K562 (cell line): Measurements from ENCODE around the gene CDCP1. TPM values are rescaled to one million over a fixed set of nuclear protein-coding genes. Genes with fewer than 3 reads are reported as not detected.
A peak's percentile ranks its signal among the peaks of the same experiment; 100 is the strongest.

Experiments used
- CHAMP1 ChIP-seq: fragments of 450-650 bp; IDR thresholded peaks from 2 replicates; pipeline ENCODE4 v1.6.1; 2016; ENCODE audit warnings: mild to moderate bottlenecking
- SRSF3 ChIP-seq: fragments of 200-400 bp; formaldehyde crosslinking; IDR thresholded peaks from 2 replicates; pipeline ENCODE4 v1.6.1; 2016; ENCODE audit warnings: mild to moderate bottlenecking, low read length, moderate library complexity; ENCODE audit not compliant: insufficient read depth
- YY1 ChIP-seq, 3 experiments: IDR thresholded peaks; 2 replicates each; pipeline ENCODE4 v1.6.1; 2011; ENCODE audit warnings: low read length in 2 of 3, mild to moderate bottlenecking in 2 of 3, moderate library complexity in 2 of 3, borderline replicate concordance in 1 of 3, control low read depth in 1 of 3, low read depth in 1 of 3; ENCODE audit not compliant: insufficient read depth in 3 of 3, insufficient replicate concordance in 2 of 3, control insufficient read depth in 1 of 3, insufficient read length in 1 of 3; ENCODE audit errors: extremely low read depth in 1 of 3
- ZBTB40 ChIP-seq, 2 experiments: fragments of 450-650 bp in 1 of 2; sonication (generic) in 1 of 2; formaldehyde crosslinking in 1 of 2; IDR thresholded peaks; 2 replicates each; pipeline versions ENCODE4 v1.7.1 to v1.9.0; 2016 to 2022; ENCODE audit warnings: inconsistent platforms in 1 of 2, mild to moderate bottlenecking in 1 of 2, missing genetic modification reagents in 1 of 2
- ZNF23 ChIP-seq: fragments of 250-450 bp; sonication (Bioruptor Pico); IDR thresholded peaks from 2 replicates; pipeline ENCODE4 v1.4.0; 2020; ENCODE audit warnings: mild to moderate bottlenecking
- ZNF282 ChIP-seq: sonication (generic); formaldehyde crosslinking; IDR thresholded peaks from 2 replicates; pipeline ENCODE4 v1.8.1; 2023; ENCODE audit warnings: missing genetic modification reagents
- ZZZ3 ChIP-seq: fragments of 450-650 bp; IDR thresholded peaks from 2 replicates; pipeline ENCODE4 v1.6.1; 2016; ENCODE audit warnings: antibody characterized with exemption, mild to moderate bottlenecking, moderate library complexity
- polyA plus RNA-seq, 8 experiments: library from polyadenylated mRNA; depleted of rRNA in 4 of 8; stranded (reverse) in 5 of 8; unstranded in 3 of 8; fragments of >200 nt; fragmentation: Nextera tagmentation in 2 of 8; fragmentation: Illumina TruSeq in 1 of 8; extraction: Ambion mirVana in 2 of 8; extraction: Trizol in 1 of 8; gene quantifications; 2 replicates each; pipeline versions ENCODE4 v1.2.1 to v1.2.3, GENCODE V29; 2011 to 2014; ENCODE audit warnings: inconsistent platforms in 1 of 8, missing spikeins in 1 of 8
- total RNA-seq, 7 experiments: library from RNA; depleted of rRNA in 6 of 7; stranded (reverse); fragments of >200 nt in 6 of 7; fragmentation: Illumina TruSeq in 2 of 7; extraction: Trizol in 2 of 7; gene quantifications; 2 replicates each; pipeline versions ENCODE4 v1.2.1 to v1.2.3, GENCODE V29; 2011 to 2021; ENCODE audit warnings: low replicate concordance in 1 of 7
- TF ChIP-seq, protein P1 (sequence below), 2 experiments: IDR thresholded peaks; 2 replicates each; pipeline ENCODE4 v1.6.1; 2012; ENCODE audit warnings: improper control_type of control experiment in 2 of 2, low read depth in 2 of 2, low read length in 2 of 2, borderline replicate concordance in 1 of 2
- TF ChIP-seq, protein P2 (sequence below): sonication (generic); formaldehyde crosslinking; IDR thresholded peaks from 2 replicates; pipeline ENCODE4 v1.9.0; 2022; ENCODE audit warnings: mild to moderate bottlenecking, missing genetic modification reagents

The CDCP1 gene
- total and polyA plus RNA-seq, 9 of the 15 experiments (the other 6 are each of a cell fraction or from before 2014, with no cell fraction given), result 3.9 to 16.4 (median 5.2) TPM

DNA sequence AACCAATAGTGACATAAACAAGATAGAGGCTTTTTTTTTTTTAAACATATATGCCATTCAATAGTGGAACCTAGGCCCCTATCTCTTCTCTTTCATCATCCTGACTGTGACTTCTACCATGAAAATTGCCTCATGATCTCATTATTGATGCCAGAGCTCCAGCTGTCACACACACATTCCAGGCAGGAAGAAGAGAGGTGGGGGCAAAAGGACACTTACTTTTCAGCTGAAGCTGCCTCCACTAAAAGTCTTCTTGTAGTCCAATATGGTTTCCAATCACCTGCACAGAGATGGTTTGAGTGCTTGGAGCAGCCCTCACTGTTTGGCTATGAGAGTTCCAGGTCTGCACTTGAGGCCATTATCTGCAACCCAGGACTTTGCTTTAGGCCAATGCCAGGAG, 75.1 kb downstream of the CDCP1 start (continued):
- TF ChIP-seq, protein P1, sequence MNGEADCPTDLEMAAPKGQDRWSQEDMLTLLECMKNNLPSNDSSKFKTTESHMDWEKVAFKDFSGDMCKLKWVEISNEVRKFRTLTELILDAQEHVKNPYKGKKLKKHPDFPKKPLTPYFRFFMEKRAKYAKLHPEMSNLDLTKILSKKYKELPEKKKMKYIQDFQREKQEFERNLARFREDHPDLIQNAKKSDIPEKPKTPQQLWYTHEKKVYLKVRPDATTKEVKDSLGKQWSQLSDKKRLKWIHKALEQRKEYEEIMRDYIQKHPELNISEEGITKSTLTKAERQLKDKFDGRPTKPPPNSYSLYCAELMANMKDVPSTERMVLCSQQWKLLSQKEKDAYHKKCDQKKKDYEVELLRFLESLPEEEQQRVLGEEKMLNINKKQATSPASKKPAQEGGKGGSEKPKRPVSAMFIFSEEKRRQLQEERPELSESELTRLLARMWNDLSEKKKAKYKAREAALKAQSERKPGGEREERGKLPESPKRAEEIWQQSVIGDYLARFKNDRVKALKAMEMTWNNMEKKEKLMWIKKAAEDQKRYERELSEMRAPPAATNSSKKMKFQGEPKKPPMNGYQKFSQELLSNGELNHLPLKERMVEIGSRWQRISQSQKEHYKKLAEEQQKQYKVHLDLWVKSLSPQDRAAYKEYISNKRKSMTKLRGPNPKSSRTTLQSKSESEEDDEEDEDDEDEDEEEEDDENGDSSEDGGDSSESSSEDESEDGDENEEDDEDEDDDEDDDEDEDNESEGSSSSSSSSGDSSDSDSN (IDR thresholded peaks at IDR 0.05; ENCODE audit: borderline replicate concordance in 1 of 2, low read depth in 2 of 2, low read length in 2 of 2), result no peak
- TF ChIP-seq SRSF3 (no peak), YY1 (IDR thresholded peaks at IDR 0.05; ENCODE audit: borderline replicate concordance in 1 of 3, control insufficient read depth in 1 of 3, extremely low read depth in 1 of 3, insufficient read depth in 3 of 3, insufficient read length in 1 of 3, insufficient replicate concordance in 2 of 3, low read depth in 1 of 3, low read length in 2 of 3) (no peak), ZBTB40 (IDR thresholded peaks at IDR 0.05) (no peak), ZBTB40 (CRISPR knock-in tag; IDR thresholded peaks at IDR 0.05) (no peak), ZZZ3 (no peak), ZNF282 (CRISPR knock-in tag) (no peak), CHAMP1 (peak; percentile 75), ZNF23 (CRISPR knock-in tag) (no peak)
- TF ChIP-seq, protein P2, sequence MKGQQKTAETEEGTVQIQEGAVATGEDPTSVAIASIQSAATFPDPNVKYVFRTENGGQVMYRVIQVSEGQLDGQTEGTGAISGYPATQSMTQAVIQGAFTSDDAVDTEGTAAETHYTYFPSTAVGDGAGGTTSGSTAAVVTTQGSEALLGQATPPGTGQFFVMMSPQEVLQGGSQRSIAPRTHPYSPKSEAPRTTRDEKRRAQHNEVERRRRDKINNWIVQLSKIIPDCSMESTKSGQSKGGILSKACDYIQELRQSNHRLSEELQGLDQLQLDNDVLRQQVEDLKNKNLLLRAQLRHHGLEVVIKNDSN (CRISPR knock-in tag), result no peak
